K562 (cell line): ENCODE data around the gene SCYGR3. TPM values are rescaled to one million over a fixed set of nuclear protein-coding genes. Genes with fewer than 3 reads are reported as not detected.

Experiments used
- ATAC-seq: fragments of 200-7000 bp; cut with Tn5 transposase; 3 replicates; pipeline ENCODE4 v1.9.1; 2020; ENCODE audit warnings: moderate library complexity
- BruUV-seq: library from RNA; stranded (reverse); fragments of 400-500 nt; replicated peaks from 2 replicates; lab custom pipeline; 2021; lab: Mats Ljungman, UMichigan
- CTCF ChIA-PET: fragments of 300-600 bp; formaldehyde crosslinking; extraction: SDS; loops from one replicate; lab custom pipeline; 2021; ENCODE audit warnings: low intra/inter-chr PET ratio; lab: Yijun Ruan, JAX
- POLR2A ChIA-PET: fragments of 300-600, 350-650 bp; sonication (Branson Sonifier 250); formaldehyde crosslinking; extraction: SDS; loops from one replicate; lab custom pipeline; 2021; ENCODE audit warnings: antibody characterized with exemption, inconsistent platforms; lab: Yijun Ruan, JAX
- DNase-seq, 4 experiments: peaks; one replicate each; pipeline versions ENCODE4 v3.0.0 to v3.0.0-alpha.2; 2011 to 2018; ENCODE audit warnings: low spot score in 3 of 4, mixed read lengths in 3 of 4; ENCODE audit errors: extremely low read depth in 1 of 4
- FAIRE-seq: peaks from 2 replicates; lab custom pipeline; 2011; peaks lifted over from hg19 to GRCh38; lab: Jason Lieb, UNC
- H2AFZ ChIP-seq: 2 replicates; pipeline ENCODE4 v1.6.0; 2011; ENCODE audit warnings: low read depth, low read length, control low read depth, inconsistent platforms
- H3K27ac ChIP-seq: fragments of 200-600 bp; 3 replicates; pipeline ENCODE4 v1.8.0; 2011; ENCODE audit warnings: low read depth, mild to moderate bottlenecking, control low read depth, inconsistent platforms, low read length, moderate library complexity, mixed read lengths; ENCODE audit errors: extremely low read depth
- H3K27me3 ChIP-seq, 2 experiments: fragments of 300-600 bp in 1 of 2; 2 replicates in 1 of 2; 3 replicates in 1 of 2; pipeline versions ENCODE4 v1.6.0 to v1.8.0; 2011; ENCODE audit warnings: inconsistent platforms in 2 of 2, low read length in 2 of 2, mild to moderate bottlenecking in 1 of 2, mixed read lengths in 1 of 2, moderate library complexity in 1 of 2; ENCODE audit not compliant: control insufficient read depth in 2 of 2, insufficient read depth in 2 of 2
- H3K36me3 ChIP-seq: fragments of 300-600 bp; 3 replicates; pipeline ENCODE4 v1.8.0; 2011; ENCODE audit warnings: mild to moderate bottlenecking, low read length, inconsistent platforms; ENCODE audit not compliant: control insufficient read depth, insufficient read depth
- H3K4me1 ChIP-seq, 2 experiments: fragments of 200-600 bp in 1 of 2; replicated peaks in 1 of 2; 2 replicates in 1 of 2; 3 replicates in 1 of 2; pipeline versions ENCODE4 v1.5.1 to v1.8.0; 2011; ENCODE audit warnings: inconsistent platforms in 2 of 2, low read length in 2 of 2, mild to moderate bottlenecking in 1 of 2, mixed read lengths in 1 of 2, moderate library complexity in 1 of 2; ENCODE audit not compliant: control insufficient read depth in 2 of 2, insufficient read depth in 2 of 2
- H3K4me2 ChIP-seq: 2 replicates; pipeline ENCODE4 v1.6.1; 2011; ENCODE audit warnings: low read length, control low read depth, inconsistent platforms, mixed read lengths; ENCODE audit not compliant: insufficient read depth
- H3K4me3 ChIP-seq: fragments of 200-600 bp; sonication (generic), shearing (Covaris generic); 2 replicates; pipeline ENCODE4 v1.5.1; 2016; ENCODE audit warnings: control low read depth, inconsistent platforms
- H3K79me2 ChIP-seq: fragments of 200-600 bp; 3 replicates; pipeline ENCODE4 v1.8.0; 2011; ENCODE audit warnings: low read length, inconsistent platforms; ENCODE audit not compliant: control insufficient read depth, insufficient read depth
- H3K9ac ChIP-seq, 2 experiments: 2 replicates each; pipeline versions ENCODE4 v1.6.0 to v1.6.1; 2011; ENCODE audit warnings: low read depth in 2 of 2, low read length in 2 of 2, control low read depth in 1 of 2, inconsistent platforms in 1 of 2, mild to moderate bottlenecking in 1 of 2, mixed read lengths in 1 of 2; ENCODE audit not compliant: insufficient read depth in 1 of 2
- H3K9me1 ChIP-seq: one replicate; pipeline ENCODE4 v1.6.0; 2011; ENCODE audit warnings: inconsistent platforms, mild to moderate bottlenecking, low read length, moderate library complexity; ENCODE audit not compliant: control insufficient read depth, insufficient read depth
- H3K9me3 ChIP-seq: replicated peaks from 2 replicates; pipeline ENCODE4 v1.5.1; 2011; ENCODE audit warnings: low read depth, low read length, inconsistent platforms; ENCODE audit not compliant: control insufficient read depth, insufficient read depth
- H4K20me1 ChIP-seq: replicated peaks from 2 replicates; pipeline ENCODE4 v1.6.1; 2011; ENCODE audit warnings: low read length, inconsistent platforms, mixed read lengths; ENCODE audit not compliant: control insufficient read depth, insufficient read depth
- AFF1 ChIP-seq, 2 experiments: fragments of 450-650 bp; IDR thresholded peaks; 2 replicates each; pipeline ENCODE4 v1.6.1; 2018; ENCODE audit warnings: mild to moderate bottlenecking in 2 of 2, low read depth in 1 of 2; ENCODE audit not compliant: partially characterized antibody in 2 of 2
- ASH1L ChIP-seq: fragments of 450-650 bp; IDR thresholded peaks from 2 replicates; pipeline ENCODE4 v1.6.1; 2018; ENCODE audit warnings: borderline replicate concordance, mild to moderate bottlenecking, low read depth; ENCODE audit not compliant: partially characterized antibody
- CCNT2 ChIP-seq: IDR thresholded peaks from 2 replicates; pipeline ENCODE4 v1.6.1; 2011; ENCODE audit warnings: borderline replicate concordance, low read depth, mild to moderate bottlenecking, moderate library complexity, mixed read lengths, low read length; ENCODE audit not compliant: insufficient read length; ENCODE audit errors: extremely low read depth
- CREBBP ChIP-seq: IDR thresholded peaks from one replicate; pipeline ENCODE4 v1.6.1; 2012; ENCODE audit warnings: low read depth, mild to moderate bottlenecking, control low read depth, inconsistent platforms, low read length
- ETV1 ChIP-seq: fragments of 450-650 bp; conservative IDR thresholded peaks from 2 replicates; pipeline ENCODE4 v1.6.1; 2016; ENCODE audit warnings: missing genetic modification characterization, control low read depth, low read depth, missing compliant biosample characterization
- KLF13 ChIP-seq: fragments of 450-650 bp; IDR thresholded peaks from 2 replicates; pipeline ENCODE4 v1.6.1; 2016; ENCODE audit warnings: missing genetic modification characterization, low read depth, mild to moderate bottlenecking, missing compliant biosample characterization, moderate library complexity, borderline replicate concordance
- MBD2 ChIP-seq: sonication (generic); IDR thresholded peaks from 2 replicates; pipeline ENCODE4 v1.6.1; 2016; ENCODE audit warnings: low read depth, borderline replicate concordance
- PATZ1 ChIP-seq: fragments of 250-450 bp; sonication (Bioruptor Pico); IDR thresholded peaks from 2 replicates; pipeline ENCODE4 v1.5.0; 2020; ENCODE audit warnings: mild to moderate bottlenecking, borderline replicate concordance
- PTBP1 ChIP-seq: fragments of 200-400 bp; formaldehyde crosslinking; IDR thresholded peaks from 2 replicates; pipeline ENCODE4 v1.6.1; 2017; ENCODE audit warnings: low read depth, low read length
- TCF7 ChIP-seq: sonication (generic); IDR thresholded peaks from 2 replicates; pipeline ENCODE4 v1.6.1; 2016; ENCODE audit warnings: antibody characterized with exemption, borderline replicate concordance
- THRA ChIP-seq: fragments of 450-650 bp; IDR thresholded peaks from 2 replicates; pipeline ENCODE4 v1.6.1; 2017; ENCODE audit warnings: mild to moderate bottlenecking, moderate library complexity
- ZNF224 ChIP-seq: sonication (generic); formaldehyde crosslinking; IDR thresholded peaks from 2 replicates; pipeline ENCODE4 v1.8.0; 2022; ENCODE audit warnings: mild to moderate bottlenecking, missing genetic modification reagents
- WGBS: fragments of 100-300 bp; shearing (Covaris generic); methylation state at CpG from one replicate; pipeline ENCODE4 v1.1.6; 2016; ENCODE audit warnings: low coverage, mixed read lengths; ENCODE audit not compliant: insufficient coverage; ENCODE audit errors: missing lambda C conversion rate; 5-methylcytosine and 5-hydroxymethylcytosine counted together
- in situ Hi-C: fragments of 300-500 bp; cut with MboI; formaldehyde crosslinking; loops from 4 replicates; pipeline ENCODE4 v1.15.0; 2018; ENCODE audit warnings: inconsistent platforms, mixed read lengths
- intact Hi-C: fragments of 100-400 bp; cut with micrococcal nuclease; formaldehyde crosslinking; loops from 2 replicates; pipeline ENCODE4 v1.14.2; 2022
- polyA plus RNA-seq, 8 experiments: library from polyadenylated mRNA; depleted of rRNA in 4 of 8; stranded (reverse) in 5 of 8; unstranded in 3 of 8; fragments of >200 nt; fragmentation: Nextera tagmentation in 2 of 8; fragmentation: Illumina TruSeq in 1 of 8; extraction: Ambion mirVana in 2 of 8; extraction: Trizol in 1 of 8; gene quantifications; 2 replicates each; pipeline versions ENCODE4 v1.2.1 to v1.2.3, GENCODE V29; 2011 to 2014; ENCODE audit warnings: inconsistent platforms in 1 of 8, missing spikeins in 1 of 8
- total RNA-seq, 7 experiments: library from RNA; depleted of rRNA in 6 of 7; stranded (reverse); fragments of >200 nt in 6 of 7; fragmentation: Illumina TruSeq in 2 of 7; extraction: Trizol in 2 of 7; gene quantifications; 2 replicates each; pipeline versions ENCODE4 v1.2.1 to v1.2.3, GENCODE V29; 2011 to 2021; ENCODE audit warnings: low replicate concordance in 1 of 7

The SCYGR3 gene
- total and polyA plus RNA-seq, 9 of the 15 experiments (the other 6 are each of a cell fraction or from before 2014, with no cell fraction given): not detected

- no peak for TF ChIP-seq KLF13 (tag)
- TF ChIP-seq ZNF224 (CRISPR knock-in tag): no peak
- no peak for TF ChIP-seq ASH1L
- TF ChIP-seq AFF1 (IDR thresholded peaks at IDR 0.05; ENCODE audit: low read depth in 1 of 2, partially characterized antibody in 2 of 2): no peak
- no peak for TF ChIP-seq CREBBP
- TF ChIP-seq PTBP1: no peak
These were observed 38.5 kb downstream of the SCYGR3 start (continued) for GRCh38 chr2:227576110-227576509.

GRCh38 chr2:227570615-227571014, 44.0 kb downstream of the SCYGR3 start:
- H3K36me3 ChIP-seq: no peaks in the 10 kb centered on the region
- H2AFZ ChIP-seq: no peak overlapping the region
- H4K20me1 ChIP-seq: no peaks in the 10 kb centered on the region
- H3K9me1 ChIP-seq: no peaks in the 10 kb centered on the region
- FAIRE-seq: no peak
- DNase-seq: no peak
- H3K9ac ChIP-seq: no peak overlapping the region
- H3K4me1 ChIP-seq: no peaks in the 10 kb centered on the region
- intact Hi-C loops (no loop called here), in situ Hi-C loops (no loop called here)
- H3K27ac ChIP-seq: no peak overlapping the region
- H3K4me3 ChIP-seq: no peak overlapping the region
- CTCF ChIA-PET: no interaction called here
- ATAC-seq: no peak
- H3K4me2 ChIP-seq: no peak overlapping the region
- no TSS peak for BruUV-seq
- 13% methylated on average over 1 of the region's 1 CpG for whole genome bisulfite sequencing
- POLR2A ChIA-PET: interaction anchor here (1.1 kb wide), 1 partner anchor 12 kb away, joined by 3 read pairs; no protein-coding TSS in a partner anchor
- H3K27me3 ChIP-seq: no peaks in the 10 kb centered on the region
- no peaks in the 10 kb centered on the region for H3K9me3 ChIP-seq
- H3K79me2 ChIP-seq: no peaks in the 10 kb centered on the region
- TF ChIP-seq MBD2 (no peak), ETV1 (tag) (no peak), PATZ1 (CRISPR knock-in tag) (no peak), CCNT2 (no peak), THRA (no peak), TCF7 (no peak)
